GM23338 (cell line): Measurements from ENCODE around the gene KCNJ11.

ENCODE experiments used
- CREB1 ChIP-seq: fragments of 250-450 bp; sonication (Bioruptor Pico); IDR thresholded peaks from 2 replicates; pipeline ENCODE4 v1.5.0; 2020; ENCODE audit warnings: low read depth, mild to moderate bottlenecking, moderate library complexity
- CTCF ChIP-seq, 2 experiments: fragments of 200-600 bp in 1 of 2; sonication (generic) in 1 of 2; conservative IDR thresholded peaks; 2 replicates each; pipeline versions ENCODE4 v1.5.1 to v1.6.1; 2016 to 2017; ENCODE audit warnings: antibody characterized with exemption in 2 of 2, low read depth in 2 of 2, mild to moderate bottlenecking in 2 of 2, moderate library complexity in 1 of 2
- EZH2phosphoT487 ChIP-seq: fragments of 200-600 bp; sonication (generic); IDR thresholded peaks from one replicate; pipeline ENCODE4 v1.8.1; 2018; ENCODE audit warnings: antibody characterized with exemption; ENCODE audit not compliant: unreplicated experiment
- POLR2AphosphoS5 ChIP-seq: IDR thresholded peaks from 2 replicates; pipeline ENCODE4 v1.6.1; 2016; ENCODE audit warnings: antibody characterized with exemption, low read depth
- STAT1 ChIP-seq: IDR thresholded peaks from one replicate; pipeline ENCODE4 v1.6.1; 2016; ENCODE audit warnings: antibody characterized with exemption; ENCODE audit not compliant: unreplicated experiment

DNA sequence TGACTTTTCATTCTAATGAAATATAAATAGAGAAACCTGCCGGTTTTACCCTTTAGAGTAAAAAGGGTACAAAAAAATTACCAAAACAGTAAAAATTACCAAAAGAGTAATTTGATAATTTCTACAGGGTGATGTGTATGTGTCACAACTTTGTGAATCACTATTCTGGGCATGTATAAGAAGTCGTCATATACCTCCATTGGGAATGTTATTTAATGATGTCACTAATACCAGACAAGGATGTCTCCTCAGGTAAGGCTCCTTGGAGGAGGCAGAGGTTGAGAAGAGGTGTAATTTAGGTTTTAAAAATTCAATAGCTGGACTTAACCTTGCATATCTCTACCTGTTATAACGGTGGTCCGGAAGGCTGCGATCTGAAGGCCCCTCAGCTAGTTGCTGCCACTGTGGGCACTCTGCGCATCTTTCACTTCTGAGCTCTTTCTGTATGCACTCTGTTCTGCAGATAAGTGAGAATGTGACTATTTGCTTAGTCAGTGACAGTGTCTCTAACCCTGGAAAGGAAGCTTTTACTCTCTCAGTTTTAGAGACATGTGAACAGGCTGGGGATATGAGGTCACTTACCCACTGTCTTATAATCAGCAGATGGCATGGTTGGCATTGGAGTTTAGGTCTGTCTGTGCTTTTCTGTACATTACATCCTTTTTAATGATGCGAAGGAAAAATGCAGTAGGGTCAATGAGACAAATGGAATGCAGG lies 37.8 kb downstream of the KCNJ11 start:
- TF ChIP-seq CTCF (conservative IDR thresholded peaks at IDR 0.05; ENCODE audit: low read depth in 2 of 2) (no peak), STAT1 (no peak), POLR2AphosphoS5 (no peak), EZH2phosphoT487 (no peak), CREB1 (CRISPR knock-in tag) (no peak)
